Measurements from ENCODE around the gene AOC2.
"Not testable (repeated sequence)": the region's sequence is repeated elsewhere in the genome, so short reads cannot be mapped to it uniquely, and the experiment has no call there.

The AOC2 gene

DNA sequence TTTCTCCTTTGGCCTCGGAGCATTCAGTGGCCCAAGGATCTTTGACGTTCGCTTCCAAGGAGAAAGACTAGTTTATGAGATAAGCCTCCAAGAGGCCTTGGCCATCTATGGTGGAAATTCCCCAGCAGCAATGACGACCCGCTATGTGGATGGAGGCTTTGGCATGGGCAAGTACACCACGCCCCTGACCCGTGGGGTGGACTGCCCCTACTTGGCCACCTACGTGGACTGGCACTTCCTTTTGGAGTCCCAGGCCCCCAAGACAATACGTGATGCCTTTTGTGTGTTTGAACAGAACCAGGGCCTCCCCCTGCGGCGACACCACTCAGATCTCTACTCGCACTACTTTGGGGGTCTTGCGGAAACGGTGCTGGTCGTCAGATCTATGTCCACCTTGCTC, 8.0 kb downstream of the AOC2 start:
- in situ Hi-C loops (cut with MboI; ENCODE audit: low sequenced_read_pairs) = no loop called here

- in situ Hi-C loops (cut with MboI; ENCODE audit: low sequenced_read_pairs) = no loop called here
Measured at GRCh38 chr17:42853004-42853403, 8.6 kb downstream of the AOC2 start.

DNA sequence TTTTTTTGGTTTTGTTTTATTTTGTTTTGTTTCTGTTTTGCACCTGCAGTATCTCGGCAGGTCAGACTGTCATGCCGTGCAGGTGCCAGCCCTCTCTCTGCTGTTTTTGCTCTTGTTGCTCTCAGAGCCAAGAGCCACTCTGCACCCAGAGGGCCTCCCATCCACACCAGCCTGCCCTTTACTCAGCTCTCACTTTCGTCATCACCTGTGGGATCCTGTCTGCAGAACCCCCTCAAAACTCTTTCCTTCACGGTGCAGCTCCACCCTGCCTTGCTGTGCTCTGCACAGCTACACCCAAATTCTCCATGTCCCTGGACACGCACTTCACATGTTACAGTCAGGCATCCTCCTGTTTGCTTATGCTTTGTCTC, 9.2 kb downstream of the AOC2 start:
- in situ Hi-C loops (cut with MboI; ENCODE audit: low sequenced_read_pairs) = no loop called here

DNA sequence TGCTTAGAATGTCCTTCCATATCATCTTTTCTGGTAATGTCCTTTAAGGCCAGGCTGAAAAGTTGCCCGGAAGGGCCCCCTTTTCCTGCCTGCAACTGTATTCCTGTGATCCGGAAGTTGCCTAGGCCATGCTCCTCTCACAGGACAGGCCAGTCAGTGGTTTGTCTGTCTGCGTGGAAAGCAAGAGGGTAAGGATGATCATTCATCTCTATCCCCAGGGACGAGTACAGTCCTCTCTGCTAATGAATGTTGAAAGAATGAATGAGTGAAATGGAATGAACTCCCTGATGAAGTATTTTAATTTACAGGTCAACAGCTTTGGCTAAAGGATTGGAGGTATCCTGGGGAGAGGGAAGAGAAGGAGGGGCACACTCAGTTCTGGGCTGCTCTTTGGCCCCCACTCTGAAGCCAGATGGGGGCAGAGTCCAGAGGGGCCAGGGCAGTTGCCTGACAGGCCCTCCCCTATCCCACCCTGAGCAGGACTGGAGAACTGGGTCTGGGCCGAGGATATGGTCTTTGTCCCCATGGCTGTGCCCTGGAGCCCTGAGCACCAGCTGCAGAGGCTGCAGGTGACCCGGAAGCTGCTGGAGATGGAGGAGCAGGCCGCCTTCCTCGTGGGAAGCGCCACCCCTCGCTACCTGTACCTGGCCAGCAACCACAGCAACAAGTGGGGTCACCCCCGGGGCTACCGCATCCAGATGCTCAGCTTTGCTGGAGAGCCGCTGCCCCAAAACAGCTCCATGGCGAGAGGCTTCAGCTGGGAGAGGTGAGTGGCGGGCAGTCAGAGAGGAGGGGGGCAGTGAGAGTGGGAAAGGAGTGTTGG, 9.8 kb downstream of the AOC2 start:
- in situ Hi-C loops (cut with MboI; ENCODE audit: low sequenced_read_pairs) = no loop called here

DNA sequence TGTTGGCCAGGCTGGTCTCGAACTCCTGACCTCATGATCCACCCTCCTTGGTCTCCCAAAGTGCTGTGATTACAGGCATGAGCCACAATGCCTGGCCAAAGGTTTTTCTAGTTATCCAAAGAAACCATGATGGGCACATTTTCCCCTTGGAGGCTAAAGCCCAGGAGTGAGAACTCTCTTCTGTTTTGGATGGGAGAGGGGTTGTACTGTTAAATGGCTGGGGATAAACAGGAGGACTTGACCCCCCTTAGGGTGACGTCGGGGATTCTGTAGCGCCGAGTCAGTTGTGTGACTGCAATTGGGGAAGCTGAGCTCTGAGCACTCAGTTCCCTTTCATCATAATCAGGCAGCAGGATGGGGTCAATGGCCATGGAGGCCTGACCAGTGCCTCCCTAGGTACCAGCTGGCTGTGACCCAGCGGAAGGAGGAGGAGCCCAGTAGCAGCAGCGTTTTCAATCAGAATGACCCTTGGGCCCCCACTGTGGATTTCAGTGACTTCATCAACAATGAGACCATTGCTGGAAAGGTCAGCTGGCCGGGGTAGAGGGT, 10.7 kb downstream of the AOC2 start:
- in situ Hi-C loops (cut with MboI; ENCODE audit: low sequenced_read_pairs) = no loop called here

DNA sequence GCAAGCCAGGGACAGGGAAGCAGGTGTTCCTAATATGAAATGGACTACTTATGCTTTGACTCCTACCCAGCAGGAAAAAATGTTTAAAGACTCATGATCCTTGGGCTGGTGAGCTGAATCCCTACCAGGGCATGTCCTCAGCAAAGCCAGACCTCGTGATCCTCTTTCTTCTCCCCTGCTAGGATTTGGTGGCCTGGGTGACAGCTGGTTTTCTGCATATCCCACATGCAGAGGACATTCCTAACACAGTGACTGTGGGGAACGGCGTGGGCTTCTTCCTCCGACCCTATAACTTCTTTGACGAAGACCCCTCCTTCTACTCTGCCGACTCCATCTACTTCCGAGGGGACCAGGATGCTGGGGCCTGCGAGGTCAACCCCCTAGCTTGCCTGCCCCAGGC, 11.7 kb downstream of the AOC2 start:
- in situ Hi-C loops (cut with MboI; ENCODE audit: low sequenced_read_pairs) = not testable (repeated sequence)

- in situ Hi-C loops (cut with MboI; ENCODE audit: low sequenced_read_pairs) = not testable (repeated sequence)
Measured at GRCh38 chr17:42856516-42856915, 12.1 kb downstream of the AOC2 start.

DNA sequence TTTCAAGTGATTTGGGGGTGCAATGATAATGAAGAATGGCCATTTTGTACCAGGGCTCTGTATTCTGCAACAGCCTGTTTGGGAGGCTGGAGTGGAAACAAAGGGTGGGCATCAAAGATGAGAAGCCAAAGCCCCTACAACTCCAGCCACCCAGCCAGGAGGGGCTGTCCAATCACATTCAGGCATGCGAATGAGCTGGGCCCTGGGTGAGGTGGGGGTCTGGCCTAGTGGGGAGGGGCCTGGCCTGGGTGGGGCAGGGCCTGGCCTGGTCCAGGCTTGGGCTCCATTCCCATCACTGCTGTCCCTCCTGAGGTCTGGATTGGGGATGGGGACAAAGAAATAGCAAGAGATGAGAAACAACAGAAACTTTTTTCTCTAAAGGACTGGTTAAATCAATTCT, 13.0 kb downstream of the AOC2 start:
- in situ Hi-C loops (cut with MboI; ENCODE audit: low sequenced_read_pairs) = no loop called here

- in situ Hi-C loops (cut with MboI; ENCODE audit: low sequenced_read_pairs) = no loop called here
Measured at GRCh38 chr17:42865638-42866094, 21.3 kb downstream of the AOC2 start.

GRCh38 chr17:42866216-42866615, 21.8 kb downstream of the AOC2 start:
- in situ Hi-C loops (cut with MboI; ENCODE audit: low sequenced_read_pairs) = no loop called here

- in situ Hi-C loops (cut with MboI; ENCODE audit: low sequenced_read_pairs) = no loop called here
Measured at GRCh38 chr17:42866631-42867575, 22.5 kb downstream of the AOC2 start.

- in situ Hi-C loops (cut with MboI; ENCODE audit: low sequenced_read_pairs) = not testable (repeated sequence)
Measured at GRCh38 chr17:42867694-42868261, 23.4 kb downstream of the AOC2 start.

DNA sequence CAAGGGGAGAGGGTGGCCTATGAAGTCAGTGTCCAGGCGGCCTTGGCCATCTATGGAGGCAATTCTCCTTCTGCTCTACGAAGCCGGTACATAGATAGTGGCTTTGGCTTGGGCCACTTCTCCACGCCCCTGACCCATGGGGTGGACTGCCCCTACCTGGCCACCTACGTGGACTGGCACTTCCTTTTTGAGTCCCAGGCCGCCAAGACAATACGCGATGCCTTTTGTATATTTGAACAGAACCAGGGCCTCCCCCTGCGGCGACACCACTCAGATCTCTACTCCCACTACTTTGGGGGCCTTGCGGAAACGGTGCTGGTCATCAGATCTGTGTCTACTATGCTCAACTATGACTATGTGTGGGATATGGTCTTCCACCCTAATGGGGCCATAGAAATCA, 24.0 kb downstream of the AOC2 start:
- in situ Hi-C loops (cut with MboI; ENCODE audit: low sequenced_read_pairs) = no loop called here

GRCh38 chr17:42871647-42872046, 27.3 kb downstream of the AOC2 start:
- in situ Hi-C loops (cut with MboI; ENCODE audit: low sequenced_read_pairs) = no loop called here

- in situ Hi-C loops (cut with MboI; ENCODE audit: low sequenced_read_pairs) = no loop called here
Measured at GRCh38 chr17:42872251-42872965, 28.0 kb downstream of the AOC2 start.

DNA sequence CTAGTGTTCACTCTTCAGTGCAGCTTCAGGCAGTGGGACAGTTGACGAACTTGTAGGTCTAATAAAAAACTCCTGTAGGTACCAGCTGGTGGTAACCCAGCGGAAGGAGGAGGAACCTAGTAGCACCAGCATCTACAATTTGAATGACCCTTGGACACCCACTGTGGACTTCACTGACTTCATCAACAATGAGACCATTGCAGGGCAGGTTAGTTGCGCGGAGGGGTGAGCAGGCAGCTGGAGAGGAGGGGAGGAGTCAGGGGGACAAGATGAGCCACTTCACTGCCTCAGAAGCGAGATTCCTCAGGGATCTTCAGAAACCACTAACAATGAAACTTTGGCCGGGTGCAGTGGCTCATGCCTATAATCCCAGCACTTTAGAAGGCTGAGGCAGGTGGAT, 28.9 kb downstream of the AOC2 start:
- in situ Hi-C loops (cut with MboI; ENCODE audit: low sequenced_read_pairs) = no loop called here

DNA sequence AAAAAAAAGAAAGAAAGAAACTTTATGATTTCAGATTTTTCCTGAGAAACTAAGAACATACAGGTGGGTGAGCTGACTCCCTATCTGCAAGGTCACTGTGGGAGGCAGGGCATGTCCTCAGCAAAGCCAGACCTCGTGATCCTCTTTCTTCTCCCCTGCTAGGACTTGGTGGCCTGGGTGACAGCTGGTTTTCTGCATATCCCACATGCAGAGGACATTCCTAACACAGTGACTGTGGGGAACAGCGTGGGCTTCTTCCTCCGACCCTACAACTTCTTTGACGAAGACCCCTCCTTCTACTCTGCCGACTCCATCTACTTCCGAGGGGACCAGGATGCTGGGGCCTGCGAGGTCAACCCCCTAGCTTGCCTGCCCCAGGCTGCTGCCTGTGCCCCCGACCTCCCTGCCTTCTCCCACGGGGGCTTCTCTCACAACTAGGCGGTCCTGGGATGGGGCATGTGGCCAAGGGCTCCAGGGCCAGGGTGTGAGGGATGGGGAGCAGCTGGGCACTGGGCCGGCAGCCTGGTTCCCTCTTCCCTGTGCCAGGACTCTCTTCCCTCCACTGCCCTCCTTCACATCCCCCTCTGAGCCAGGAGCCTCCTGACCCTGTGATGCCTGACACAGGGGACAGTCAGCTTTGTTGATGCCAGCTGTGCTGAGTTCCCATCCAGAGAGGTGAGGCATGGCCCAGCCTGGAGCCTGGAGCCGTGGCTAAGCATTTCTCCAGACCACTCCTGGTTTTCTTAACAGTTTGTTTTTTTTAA, 29.7 kb downstream of the AOC2 start:
- in situ Hi-C loops (cut with MboI; ENCODE audit: low sequenced_read_pairs) = not testable (repeated sequence)

DNA sequence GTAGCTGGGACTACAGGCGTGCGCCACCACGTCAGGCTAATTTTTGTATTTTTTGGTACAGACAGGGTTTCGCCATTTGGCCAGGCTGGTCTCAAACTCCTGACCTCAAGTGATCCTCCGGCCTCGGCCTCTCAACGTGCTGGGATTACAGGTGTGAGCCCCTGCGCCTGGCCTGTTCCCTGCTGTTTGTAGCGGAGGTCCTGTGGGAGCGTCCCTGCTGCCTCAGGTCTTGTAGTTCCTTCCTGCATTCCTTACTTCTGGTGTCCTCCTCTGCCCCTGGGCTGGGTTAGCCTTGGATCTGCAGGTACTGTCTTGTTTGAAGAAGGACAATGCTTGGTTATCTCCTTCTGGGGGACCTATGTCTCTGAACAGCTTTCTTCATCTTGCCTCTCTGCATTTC, 32.7 kb downstream of the AOC2 start:
- in situ Hi-C loops (cut with MboI; ENCODE audit: low sequenced_read_pairs) = no loop called here

DNA sequence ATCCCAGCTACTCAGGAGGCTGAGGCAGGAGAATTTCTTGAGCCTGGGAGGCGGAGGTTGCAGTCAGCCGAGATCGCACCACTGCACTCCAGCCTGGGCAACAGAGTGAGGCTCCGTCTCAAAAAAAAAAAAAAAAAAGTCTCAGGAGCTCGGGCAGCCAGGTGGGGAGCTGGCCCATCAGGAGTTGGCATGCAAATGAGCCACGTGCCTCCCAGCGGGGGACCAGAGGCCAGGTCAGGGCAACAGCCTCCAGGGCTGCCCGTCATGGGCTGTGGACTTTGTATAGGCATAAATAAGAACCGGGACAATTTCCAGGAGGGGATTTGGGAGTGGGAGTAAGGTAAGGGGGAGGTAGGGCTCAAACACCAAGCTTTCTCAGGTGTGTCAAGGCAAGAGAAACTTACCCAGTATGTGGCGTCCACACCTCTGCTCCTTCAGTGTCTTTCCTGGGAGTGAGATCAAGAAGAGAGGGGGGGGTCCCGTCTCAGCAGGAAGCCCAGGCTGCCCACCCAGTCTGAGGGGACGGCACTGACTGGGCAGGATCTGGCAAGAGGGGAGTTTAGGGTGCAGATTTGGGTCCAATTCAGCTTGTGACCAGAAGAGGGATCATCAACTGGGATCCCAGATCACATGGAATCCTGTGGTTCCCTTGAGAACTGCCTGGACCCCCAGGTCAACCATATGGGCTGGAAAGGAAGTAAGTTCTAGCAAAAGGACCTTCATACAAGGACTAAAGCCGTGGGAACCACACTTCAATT, 33.9 kb downstream of the AOC2 start:
- in situ Hi-C loops (cut with MboI; ENCODE audit: low sequenced_read_pairs) = no loop called here
